Measurements from ENCODE around the gene TOMM5. TPM values are rescaled to one million over a fixed set of nuclear protein-coding genes. Genes with fewer than 3 reads are reported as not detected.

Gene TOMM5
- total RNA-seq, 4 donors from 2014 or later, result 75.3 to 137 (median 93.3) TPM

GRCh38 chr9:37623267-37623666 lies 30.9 kb upstream of the TOMM5 start:
- DNase-seq, result no peak
- TF ChIP-seq POLR2A (IDR thresholded peaks at IDR 0.05), result no peak
- TF ChIP-seq CTCF (IDR thresholded peaks at IDR 0.05 in 4 of 5, conservative IDR thresholded peaks at IDR 0.05 in 1 of 5), result no peak
- Histone ChIP-seq H3K9me3 (no peaks in the 10 kb centered on the region), H3K4me3 (no peak overlapping the region), H3K4me1 (no peaks in the 10 kb centered on the region), H3K27me3 (no peaks in the 10 kb centered on the region), H3K27ac (no peak overlapping the region), H3K36me3 (no peaks in the 10 kb centered on the region)
- in situ Hi-C loops (cut with MboI; ENCODE audit: low sequenced_read_pairs in 4 of 4) (no loop called here), intact Hi-C loops (cut with DNase I; ENCODE audit: low total_unique reads) (no loop called here)
- ATAC-seq, result no peak

GRCh38 chr9:37622462-37622861 lies 30.1 kb upstream of the TOMM5 start:
- no peaks in the 10 kb centered on the region for H3K9me3 ChIP-seq
- no peaks in the 10 kb centered on the region for H3K4me1 ChIP-seq
- no peak overlapping the region for H3K27ac ChIP-seq
- intact Hi-C loops (cut with DNase I; ENCODE audit: low total_unique reads), result no loop called here
- TF ChIP-seq CTCF (IDR thresholded peaks at IDR 0.05 in 4 of 5, conservative IDR thresholded peaks at IDR 0.05 in 1 of 5) (no peak), POLR2A (IDR thresholded peaks at IDR 0.05) (no peak)
- H3K36me3 ChIP-seq, result no peaks in the 10 kb centered on the region
- ATAC-seq (no peak), DNase-seq (no peak)
- no peak overlapping the region for H3K4me3 ChIP-seq
- in situ Hi-C loops (cut with MboI; ENCODE audit: low sequenced_read_pairs in 4 of 4), result no loop called here
- H3K27me3 ChIP-seq, result no peaks in the 10 kb centered on the region

- Histone ChIP-seq H3K27me3 (no peaks in the 10 kb centered on the region), H3K36me3 (no peaks in the 10 kb centered on the region), H3K9me3 (no peaks in the 10 kb centered on the region), H3K4me3 (no peak overlapping the region), H3K27ac (no peak overlapping the region), H3K4me1 (no peaks in the 10 kb centered on the region)
- no peak for DNase-seq
- no peak for ATAC-seq
- intact Hi-C loops (cut with DNase I; ENCODE audit: low total_unique reads), result no loop called here
- in situ Hi-C loops (cut with MboI; ENCODE audit: low sequenced_read_pairs in 4 of 4), result no loop called here
- TF ChIP-seq POLR2A (IDR thresholded peaks at IDR 0.05) (no peak), CTCF (IDR thresholded peaks at IDR 0.05 in 4 of 5, conservative IDR thresholded peaks at IDR 0.05 in 1 of 5) (no peak)
These were observed 29.1 kb upstream of the TOMM5 start for GRCh38 chr9:37621273-37622121.

- intact Hi-C loops (cut with DNase I; ENCODE audit: low total_unique reads), result no loop called here
- H3K4me3 ChIP-seq, result no peak overlapping the region
- no peaks in the 10 kb centered on the region for H3K9me3 ChIP-seq
- TF ChIP-seq POLR2A (IDR thresholded peaks at IDR 0.05) (no peak), CTCF (IDR thresholded peaks at IDR 0.05 in 4 of 5, conservative IDR thresholded peaks at IDR 0.05 in 1 of 5) (no peak)
- H3K27ac ChIP-seq, result no peak overlapping the region
- no peak for ATAC-seq
- H3K36me3 ChIP-seq, result no peaks in the 10 kb centered on the region
- no peaks in the 10 kb centered on the region for H3K4me1 ChIP-seq
- in situ Hi-C loops (cut with MboI; ENCODE audit: low sequenced_read_pairs in 4 of 4), result no loop called here
- no peak for DNase-seq
- H3K27me3 ChIP-seq, result no peaks in the 10 kb centered on the region
These were observed 28.0 kb upstream of the TOMM5 start for GRCh38 chr9:37620396-37620795.
